HUDEP-2 (cell line): ENCODE data around the gene FNDC1.
"Not testable (repeated sequence)": the region's sequence is repeated elsewhere in the genome, so short reads cannot be mapped to it uniquely, and the experiment has no call there.

Experiments
- DNase-seq, 76 experiments: peaks; one replicate each; lab custom pipeline; 2025; ENCODE audit not compliant: unreplicated experiment in 76 of 76; lab: John Stamatoyannopoulos, UW

FNDC1 gene

DNA sequence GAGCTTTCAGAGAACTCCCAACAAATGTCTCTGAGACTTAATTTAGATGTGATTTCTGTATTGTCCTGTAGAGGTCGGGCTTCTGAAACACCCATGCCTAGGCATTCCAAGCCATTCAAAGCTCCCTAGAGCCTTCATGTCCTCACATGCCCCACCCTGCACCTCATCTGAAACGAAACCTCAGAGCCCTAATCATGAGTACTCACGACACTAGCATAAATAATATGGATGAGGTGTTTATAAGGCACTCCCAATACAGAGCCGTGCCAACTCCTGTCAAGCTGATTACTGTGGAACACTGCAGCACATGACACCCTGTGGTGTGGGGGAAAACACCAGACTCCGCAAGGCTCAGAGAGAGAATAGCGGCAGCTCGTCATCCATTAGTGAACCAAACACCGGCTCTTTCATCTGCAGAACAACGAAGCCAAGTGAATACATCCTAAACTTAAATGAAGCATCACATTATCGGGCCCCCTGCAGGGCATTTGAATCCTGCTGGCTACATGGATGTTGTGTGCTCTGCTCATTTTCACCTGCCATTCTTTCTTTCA lies 83.8 kb downstream of the FNDC1 start:
- peak in 21 of 76 experiments; percentile 6 to 51 (median 25) for DNase-seq

DNA sequence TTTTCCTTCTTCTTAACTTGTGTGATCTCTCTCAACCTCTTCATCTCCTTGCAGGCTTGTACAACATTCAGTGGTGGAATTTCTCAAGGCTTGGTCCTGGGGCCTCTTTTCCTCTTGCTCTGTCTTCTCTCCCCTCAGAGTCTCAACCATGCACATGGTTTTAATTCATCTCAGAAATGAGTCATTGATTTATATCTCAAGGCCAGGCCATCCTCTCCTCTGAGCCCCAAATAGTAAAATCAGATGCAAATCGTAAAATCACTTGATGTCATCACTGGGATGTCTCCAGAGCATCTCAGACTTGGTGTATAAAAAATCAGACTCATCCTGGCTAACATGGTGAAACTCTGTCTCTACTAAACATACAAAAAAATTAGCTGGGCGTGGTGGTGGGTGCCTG lies 85.0 kb downstream of the FNDC1 start:
- no peak for DNase-seq

DNA sequence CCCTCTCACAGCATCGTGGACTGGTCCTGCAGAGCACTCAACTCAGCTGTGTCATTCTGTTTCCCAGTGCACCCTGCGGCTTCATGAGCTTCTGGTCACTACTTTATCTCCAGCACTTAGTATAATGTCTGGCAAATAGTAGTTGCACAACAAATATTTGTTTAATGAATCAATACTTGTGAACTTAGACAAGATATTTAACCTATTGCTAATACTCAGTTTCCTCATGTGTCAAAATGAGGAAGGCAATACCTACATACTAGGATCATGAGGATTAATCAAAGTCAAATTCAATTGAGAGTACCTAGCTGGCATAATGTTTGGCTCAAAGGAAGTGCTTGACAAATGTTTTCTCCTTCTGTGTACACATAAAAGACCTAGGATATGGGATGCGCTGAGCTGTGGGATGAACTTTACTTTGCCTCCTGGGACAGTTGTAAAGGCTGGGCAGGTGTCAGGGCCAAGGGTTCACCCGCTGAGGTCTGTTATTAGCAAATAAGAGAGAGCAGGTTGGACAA lies 86.3 kb downstream of the FNDC1 start:
- DNase-seq = no peak

DNA sequence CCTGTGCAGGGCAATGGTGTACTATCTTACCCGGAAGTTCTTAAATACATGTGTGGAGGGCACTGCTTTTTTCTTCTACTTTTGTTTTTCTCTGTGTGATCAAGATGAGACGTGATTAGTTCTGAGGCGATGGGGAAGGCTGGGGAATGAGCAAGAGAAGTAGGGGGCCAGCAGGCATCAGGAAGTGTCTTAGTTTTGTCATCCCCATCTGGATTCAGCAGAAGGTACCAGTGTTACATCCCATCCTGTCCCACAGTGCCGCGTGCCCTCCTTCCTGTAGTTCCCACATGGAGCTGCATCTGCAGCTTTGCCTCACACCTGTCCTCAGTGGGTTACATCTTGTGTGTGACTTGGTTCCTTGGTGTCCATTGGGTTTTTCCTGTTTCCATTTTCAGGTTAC lies 86.9 kb downstream of the FNDC1 start:
- DNase-seq = no peak

DNA sequence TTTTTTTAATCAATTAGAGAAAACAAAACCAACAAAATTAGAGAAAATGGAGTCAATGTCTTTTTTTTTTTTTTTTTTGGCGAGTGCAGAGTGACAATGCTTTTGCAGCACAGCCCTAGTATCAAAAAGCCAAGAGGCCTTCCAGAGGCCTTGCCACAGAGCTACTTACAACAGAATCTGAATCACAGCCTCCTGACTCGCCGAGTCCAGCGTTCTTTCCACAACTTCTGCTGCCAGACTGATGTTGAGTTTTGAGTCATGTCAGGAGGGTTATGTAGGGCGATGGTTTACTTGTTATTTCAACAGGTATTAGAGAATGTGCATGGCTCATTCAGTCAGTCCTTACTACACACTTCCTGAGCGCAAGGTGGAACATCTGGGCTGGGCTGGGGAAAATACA lies 88.6 kb downstream of the FNDC1 start:
- DNase-seq = no peak

DNA sequence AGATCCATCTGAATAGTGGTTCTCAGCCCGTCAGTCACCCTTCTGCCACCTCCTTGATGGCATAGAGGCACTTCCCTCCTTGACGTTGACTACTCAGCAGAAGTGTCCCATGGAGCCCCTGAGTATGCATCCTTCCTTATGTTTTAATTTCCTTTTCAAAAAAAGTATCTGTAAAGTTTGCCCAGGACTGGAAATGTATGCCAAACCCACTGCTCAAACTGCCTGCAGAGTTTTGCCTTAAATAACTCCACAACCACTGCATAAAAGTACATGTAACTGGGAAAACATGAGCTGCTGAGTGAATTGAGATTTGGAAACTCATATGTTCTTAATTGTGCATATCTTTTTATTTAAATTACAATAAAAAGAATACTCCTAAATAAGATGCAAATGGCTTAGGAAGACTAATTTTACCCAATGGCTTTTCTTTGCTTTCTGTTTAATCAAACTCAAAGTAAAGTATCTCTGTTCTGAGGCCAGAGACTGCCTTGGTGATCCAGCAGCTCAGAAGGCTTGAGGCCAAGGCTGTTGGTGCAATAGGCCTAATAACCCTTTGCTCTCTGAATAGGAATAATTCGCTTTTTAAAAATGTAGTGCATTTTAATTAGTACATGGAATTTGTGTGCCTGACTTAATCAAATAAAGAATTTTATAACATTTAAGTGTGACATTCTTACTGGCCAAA lies 90.4 kb downstream of the FNDC1 start:
- DNase-seq = no peak

DNA sequence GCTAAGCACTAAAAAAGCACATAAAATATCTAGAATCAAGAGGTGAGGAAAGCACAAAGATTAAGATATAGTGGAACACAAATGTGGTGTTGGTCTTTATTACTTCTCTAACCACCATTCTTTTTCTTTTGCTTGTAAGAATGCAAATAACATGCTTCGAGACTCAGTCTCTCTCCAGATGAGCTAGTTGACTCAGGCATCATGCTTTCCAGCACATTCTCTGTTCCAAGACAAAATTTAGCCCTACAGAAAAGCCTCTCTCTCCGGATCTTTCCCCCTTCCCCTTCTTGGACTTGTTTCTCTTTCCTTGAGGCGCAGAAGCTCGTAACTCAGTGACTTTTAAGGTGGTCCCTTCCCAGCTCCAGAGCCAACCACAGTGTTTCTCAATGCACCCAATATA lies 91.0 kb downstream of the FNDC1 start:
- no peak for DNase-seq

DNA sequence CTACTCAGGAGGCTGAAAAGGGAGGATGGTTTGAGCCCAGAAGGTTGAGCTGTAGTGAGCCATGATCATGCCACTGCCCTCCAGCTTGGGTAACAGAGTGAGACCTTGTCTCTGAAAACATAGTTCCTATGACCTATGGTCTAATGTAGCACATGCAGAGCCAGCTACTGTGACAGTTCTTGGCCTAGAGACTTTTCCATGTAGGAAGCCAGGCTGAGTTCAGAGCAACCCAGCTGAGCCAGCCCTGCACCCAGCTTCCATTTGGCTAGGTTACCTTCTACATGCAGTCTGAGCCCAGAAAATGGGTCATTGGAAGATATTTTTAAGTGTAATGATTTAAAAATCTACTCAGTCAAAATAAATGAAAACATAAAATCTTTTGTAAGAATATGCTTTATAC lies 92.8 kb downstream of the FNDC1 start:
- no peak for DNase-seq

DNA sequence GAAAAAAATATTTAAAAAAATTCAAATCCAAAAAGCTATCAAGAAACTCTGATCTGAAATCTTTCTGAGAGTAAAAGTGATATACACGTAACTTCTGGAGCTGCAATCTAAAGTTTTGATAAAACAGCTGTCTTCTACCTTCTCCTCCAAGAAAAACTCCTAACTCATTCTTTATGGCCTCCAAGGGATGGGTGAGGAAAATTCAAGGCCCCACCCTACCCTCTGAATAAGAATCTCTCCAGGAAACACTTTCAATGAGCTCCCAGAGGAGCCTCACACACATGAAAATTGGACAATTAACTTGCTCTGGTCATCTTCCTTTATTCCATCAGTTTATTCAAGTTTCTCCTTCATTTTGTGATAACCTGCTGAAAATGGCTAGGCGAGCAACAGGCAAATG lies 93.4 kb downstream of the FNDC1 start:
- no peak for DNase-seq

DNA sequence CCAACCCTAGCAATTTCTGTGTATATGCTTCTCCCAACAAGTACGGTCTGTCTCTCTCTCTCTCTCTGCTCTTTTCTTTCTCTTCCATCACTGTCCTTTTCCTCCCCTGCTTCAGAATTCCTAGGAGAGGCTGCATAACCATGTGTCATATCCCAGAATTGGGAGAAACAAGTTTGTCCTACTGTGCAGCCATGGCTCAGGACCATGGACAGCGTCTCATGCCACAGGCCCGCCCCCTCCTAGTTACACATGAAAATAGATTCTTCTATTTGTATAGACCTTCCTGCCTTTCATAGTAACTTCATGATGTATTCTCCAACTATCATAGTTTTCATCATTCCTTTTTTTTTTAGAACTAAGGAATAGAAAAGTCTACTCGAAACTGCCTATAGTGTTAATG lies 98.0 kb downstream of the FNDC1 start:
- peak in 34 of 76 experiments; percentile 4 to 56 (median 25) for DNase-seq

DNA sequence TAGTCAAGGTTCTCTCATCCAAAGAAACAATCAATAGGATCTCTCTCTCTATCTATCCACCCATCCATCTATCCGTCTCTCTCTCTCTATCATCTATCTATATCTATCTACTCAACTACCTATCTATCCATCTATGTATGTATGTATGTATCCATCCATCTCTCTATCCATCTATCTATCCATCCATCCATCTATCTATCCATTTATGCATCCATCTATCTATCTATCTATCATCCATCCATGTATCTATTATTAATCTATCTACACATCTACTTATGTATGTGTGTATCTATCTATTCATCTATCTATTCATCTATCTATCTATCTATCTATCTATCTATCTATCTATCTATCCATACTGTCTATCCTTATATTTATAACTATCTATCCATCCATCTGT lies 99.3 kb downstream of the FNDC1 start:
- no peak for DNase-seq

DNA sequence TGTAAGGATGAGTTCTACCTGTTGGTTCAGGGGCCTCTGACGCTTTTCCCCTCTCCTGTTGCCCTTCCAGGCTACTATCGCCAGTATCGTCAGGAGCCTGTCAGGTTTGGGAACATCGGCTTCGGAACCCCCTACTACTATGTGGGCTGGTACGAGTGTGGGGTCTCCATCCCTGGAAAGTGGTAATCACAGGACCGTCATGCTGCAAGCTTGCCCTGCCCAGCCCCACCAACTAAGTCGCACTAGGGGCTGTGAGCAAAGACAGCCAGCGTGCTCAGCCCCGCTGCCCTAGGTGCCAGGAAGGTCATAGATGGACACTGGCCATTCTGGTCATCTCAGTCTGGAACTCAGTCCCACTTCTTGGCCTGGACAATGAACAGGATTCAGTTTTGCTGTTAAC lies 102.1 kb downstream of the FNDC1 start:
- DNase-seq = no peak

DNA sequence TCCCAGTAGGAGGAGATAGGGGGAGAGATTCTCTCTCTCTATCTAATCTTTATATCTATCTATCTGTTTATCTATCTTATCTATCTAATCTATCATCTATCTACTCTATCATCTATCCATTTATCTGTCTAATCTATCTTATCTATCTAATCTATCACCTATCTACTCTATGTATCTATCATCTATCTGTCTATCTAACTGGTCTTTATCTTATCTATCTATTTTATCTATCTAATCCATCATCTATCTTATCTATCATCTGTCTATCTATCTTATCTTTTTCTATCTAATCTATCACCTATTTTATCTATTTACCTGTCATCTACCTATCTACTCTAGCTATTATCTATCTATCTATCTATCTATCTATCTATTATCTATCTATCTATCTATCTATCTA lies 109.4 kb downstream of the FNDC1 start:
- no peak for DNase-seq

DNA sequence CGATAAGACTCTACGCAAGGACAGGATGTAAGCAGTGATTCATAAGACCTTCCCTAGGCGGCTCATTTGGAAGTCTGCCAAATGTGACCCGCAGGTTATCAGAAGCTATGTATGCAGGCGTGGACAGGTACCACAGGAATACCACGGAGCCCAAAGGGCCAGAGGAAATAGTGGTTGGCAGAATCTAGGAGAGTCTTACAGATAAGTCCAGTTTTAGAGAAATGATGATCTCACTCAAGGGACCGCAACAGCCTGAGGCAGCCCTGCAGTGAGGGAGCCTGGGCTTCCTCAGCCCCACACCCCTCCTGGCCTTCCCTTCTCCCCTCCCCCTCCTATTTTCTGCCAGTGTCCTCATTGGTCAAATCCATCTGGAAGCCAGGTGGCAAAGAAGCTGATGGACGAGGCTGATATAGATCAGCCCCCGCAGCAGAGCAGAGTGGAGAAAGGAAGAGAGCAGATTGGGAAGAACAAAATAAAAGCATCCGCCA lies 110.6 kb downstream of the FNDC1 start:
- no peak for DNase-seq

DNA sequence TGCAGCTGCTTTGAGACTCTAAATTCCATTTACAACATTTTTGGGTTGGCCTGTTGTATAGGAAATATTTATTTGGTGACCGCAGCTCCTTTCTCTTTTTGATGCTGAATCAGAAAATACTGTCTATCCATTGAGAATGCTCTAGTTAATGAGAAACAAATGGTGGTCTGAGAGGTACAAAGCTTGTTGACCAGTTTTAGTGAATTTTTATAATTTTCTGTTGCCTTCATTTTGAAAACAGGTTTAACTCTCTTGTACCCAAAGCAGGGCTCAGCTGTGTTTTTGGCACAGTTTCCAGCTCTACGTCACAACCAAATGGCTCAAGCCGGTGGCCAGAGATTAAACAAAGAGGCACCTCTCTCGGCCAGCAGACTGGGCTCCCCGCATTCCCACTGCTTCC lies 113.2 kb downstream of the FNDC1 start:
- DNase-seq = no peak

DNA sequence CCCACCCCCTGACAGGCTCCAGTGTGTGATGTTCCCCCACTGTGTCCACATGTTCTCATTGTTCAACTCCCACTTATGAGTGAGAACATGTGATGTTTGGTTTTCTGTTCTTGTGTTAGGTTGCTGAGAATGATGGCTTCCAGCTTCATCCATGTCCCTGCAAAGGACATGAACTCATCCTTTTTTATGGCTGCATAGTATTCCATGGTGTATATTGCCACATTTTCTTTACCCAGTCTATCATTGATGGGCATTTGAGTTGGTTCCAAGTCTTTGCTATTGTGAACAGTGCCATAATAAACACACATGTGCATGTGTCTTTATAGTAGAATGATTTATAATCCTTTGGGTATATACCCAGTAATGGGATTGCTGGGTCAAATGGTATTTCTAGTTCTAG lies 115.5 kb downstream of the FNDC1 start:
- not testable (repeated sequence) for DNase-seq

DNA sequence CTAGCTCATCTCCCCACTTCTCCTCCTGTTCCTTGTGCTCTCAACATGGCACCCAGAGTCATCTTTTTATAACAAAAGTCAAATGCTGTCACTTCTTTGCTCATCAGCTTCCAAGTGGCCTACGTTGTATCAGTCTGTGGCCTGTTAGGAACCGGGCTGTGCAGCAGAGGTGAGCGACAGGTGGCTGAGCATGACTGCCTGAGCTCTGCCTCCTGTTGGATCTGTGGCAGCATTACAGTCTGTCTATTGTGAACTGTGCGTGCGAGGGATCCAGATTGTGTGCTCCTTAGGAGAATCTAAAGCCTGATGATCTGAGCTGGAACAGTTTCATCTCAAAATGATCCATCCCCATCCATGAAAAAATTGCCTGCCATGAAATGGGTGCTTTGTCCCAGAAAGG lies 129.6 kb downstream of the FNDC1 start:
- no peak for DNase-seq

DNA sequence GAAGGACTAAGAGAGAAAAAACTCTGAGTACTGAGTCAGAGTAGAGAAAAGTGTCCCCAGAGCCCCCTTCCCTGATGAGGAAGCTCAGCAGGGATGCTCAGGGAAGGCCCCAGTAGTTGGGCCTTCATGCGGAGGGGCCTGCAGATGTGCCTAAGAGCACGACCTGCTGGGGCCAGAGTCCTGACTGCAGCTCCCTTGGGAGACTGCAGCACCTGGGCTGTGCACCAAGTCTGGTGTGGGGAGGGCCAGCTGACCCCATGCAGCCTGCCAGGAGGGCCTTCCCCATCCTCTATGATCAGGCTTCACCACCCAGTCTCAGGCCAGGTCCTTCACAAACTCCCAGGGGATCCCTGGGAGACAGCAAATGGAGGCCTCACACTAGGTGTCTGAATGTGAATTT lies 130.4 kb downstream of the FNDC1 start:
- DNase-seq = no peak

DNA sequence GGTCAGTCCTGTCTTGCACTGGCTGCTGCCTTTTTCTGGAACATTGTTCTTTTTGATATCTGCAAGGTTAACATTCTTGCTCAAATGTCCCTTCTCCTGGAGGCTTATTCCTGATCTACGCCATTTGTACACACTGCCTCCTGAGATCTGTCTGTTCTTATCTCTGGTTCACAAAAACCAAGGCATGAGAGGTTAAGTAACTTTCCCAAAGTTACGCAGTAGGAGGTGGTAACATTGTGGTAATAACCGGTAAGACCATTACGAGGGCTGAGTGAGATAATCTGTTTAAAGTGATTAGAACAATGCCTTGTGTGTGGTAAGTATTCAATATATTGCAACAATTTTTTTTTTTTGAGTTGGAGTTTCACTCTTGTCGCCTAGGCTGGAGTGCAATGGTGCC lies 132.1 kb downstream of the FNDC1 start:
- no peak for DNase-seq

DNA sequence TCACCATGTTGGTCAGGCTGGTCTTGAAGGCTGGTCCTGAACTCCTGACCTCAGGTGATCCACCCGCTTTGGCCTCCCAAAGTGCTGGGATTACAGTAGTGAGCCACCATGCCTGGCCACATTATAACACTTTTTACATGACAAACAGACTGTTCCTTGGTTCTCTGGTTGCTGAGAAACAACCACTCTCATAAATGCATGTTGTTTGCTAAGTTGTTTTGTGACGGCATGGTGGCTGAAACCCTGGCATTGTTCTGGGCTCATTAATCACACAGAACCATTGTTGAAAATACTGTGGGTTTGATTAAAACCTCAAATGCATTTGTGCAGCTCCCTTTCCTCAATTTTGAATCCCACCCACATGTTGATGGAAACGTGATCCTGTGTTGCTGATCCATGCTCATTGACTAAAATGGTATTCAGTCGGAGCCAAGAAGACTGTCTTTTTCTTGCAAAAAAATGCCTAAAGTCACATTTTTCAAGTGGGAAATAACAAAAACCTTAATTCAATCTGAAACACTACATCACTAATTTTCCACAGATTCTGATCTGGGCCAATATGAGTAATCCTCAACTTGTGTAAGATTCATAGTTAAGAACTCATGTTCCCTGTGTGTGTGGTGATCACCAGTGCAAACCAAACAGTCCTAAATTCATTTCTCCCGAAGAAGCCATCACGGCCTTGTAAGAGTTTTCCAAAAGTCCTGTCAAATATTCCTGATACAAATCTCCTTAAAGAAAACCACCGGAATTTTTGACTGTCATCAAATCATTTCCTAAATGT lies 132.8 kb downstream of the FNDC1 start:
- no peak for DNase-seq

DNA sequence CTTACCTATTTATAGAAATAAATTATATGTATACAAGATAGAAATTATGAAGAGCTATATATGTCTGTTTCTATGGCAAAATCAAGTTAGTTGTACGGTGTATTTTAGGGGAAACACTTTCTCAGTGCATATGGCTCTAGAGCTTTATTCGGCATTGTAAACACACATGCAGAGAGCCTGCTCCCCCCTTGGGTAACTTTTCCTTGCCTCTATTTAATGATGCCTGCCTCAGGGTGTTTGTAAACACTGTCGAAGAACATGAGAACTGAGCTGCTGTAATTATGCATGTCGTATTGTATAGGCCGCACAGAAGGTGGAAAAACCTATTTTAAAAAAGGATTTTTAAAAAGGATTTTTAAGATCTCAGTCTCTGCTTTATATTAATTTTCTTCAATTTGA lies 133.4 kb downstream of the FNDC1 start:
- DNase-seq = no peak

DNA sequence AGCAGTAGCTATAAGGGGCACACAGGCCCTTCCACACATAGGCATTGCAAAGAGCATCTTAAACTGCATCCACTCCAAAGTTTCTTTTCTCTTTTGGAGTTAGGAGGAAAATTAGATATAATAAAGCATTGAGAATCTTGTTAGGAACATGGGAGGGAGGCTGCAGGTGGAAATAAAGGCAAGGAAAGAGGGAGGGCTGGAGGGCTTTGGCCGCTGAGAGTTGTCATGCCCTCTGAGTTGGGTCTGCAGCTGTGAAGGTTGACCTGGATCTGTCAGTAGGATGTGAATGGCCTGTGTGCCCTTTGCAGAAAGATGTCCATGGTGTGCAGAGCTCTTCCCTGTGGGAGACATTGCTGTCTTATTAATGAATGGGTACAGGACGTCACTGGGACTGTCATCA lies 134.0 kb downstream of the FNDC1 start:
- DNase-seq = no peak
